HepG2 (cell line): ENCODE measurements around the gene CTNNBL1. TPM values are rescaled to one million over a fixed set of nuclear protein-coding genes. Genes with fewer than 3 reads are reported as not detected.

Experiments
- ATAC-seq: fragments of 200-7000 bp; cut with Tn5 transposase; 3 replicates; pipeline ENCODE4 v1.9.1; 2020; ENCODE audit warnings: mild to moderate bottlenecking, moderate library complexity
- BruUV-seq: library from RNA; stranded (reverse); fragments of 400-500 nt; replicated peaks from 2 replicates; lab custom pipeline; 2021; lab: Mats Ljungman, UMichigan
- CTCF ChIA-PET: fragments of 300-600 bp; formaldehyde crosslinking; extraction: SDS; loops from one replicate; lab custom pipeline; 2021; ENCODE audit warnings: low total read pairs, inconsistent platforms, low intra/inter-chr PET ratio; lab: Yijun Ruan, JAX
- POLR2A ChIA-PET: fragments of 350-600 bp; sonication (Branson Sonifier 250); formaldehyde crosslinking; loops from one replicate; lab custom pipeline; 2020; ENCODE audit warnings: antibody characterized with exemption, inconsistent platforms; lab: Yijun Ruan, JAX
- DNase-seq: peaks from one replicate; pipeline ENCODE4 v3.0.0-alpha.2; 2015; ENCODE audit warnings: low spot score
- FAIRE-seq: peaks from 3 replicates; lab custom pipeline; 2011; peaks lifted over from hg19 to GRCh38; lab: Jason Lieb, UNC
- H2AFZ ChIP-seq: one replicate; pipeline ENCODE4 v1.6.1; 2011; ENCODE audit warnings: low read length, inconsistent platforms
- H3K27ac ChIP-seq: fragments of 300-600 bp; 3 replicates; pipeline ENCODE4 v1.8.0; 2011; ENCODE audit warnings: mixed run types, mild to moderate bottlenecking, mixed read lengths, low read length, inconsistent platforms; ENCODE audit not compliant: insufficient read depth; ENCODE audit errors: extremely low read length
- H3K27me3 ChIP-seq, 2 experiments: fragments of 200-600 bp in 1 of 2; 2 replicates in 1 of 2; 3 replicates in 1 of 2; pipeline versions ENCODE4 v1.6.0 to v1.8.0; 2011; ENCODE audit warnings: low read length in 2 of 2, mild to moderate bottlenecking in 2 of 2, moderate library complexity in 2 of 2, inconsistent platforms in 1 of 2; ENCODE audit not compliant: insufficient read depth in 2 of 2, control insufficient read depth in 1 of 2
- H3K36me3 ChIP-seq, 2 experiments: fragments of 200-600 bp in 1 of 2; replicated peaks in 1 of 2; 2 replicates in 1 of 2; 3 replicates in 1 of 2; pipeline versions ENCODE4 v1.5.1 to v1.8.0; 2011; ENCODE audit warnings: low read length in 2 of 2, inconsistent platforms in 1 of 2; ENCODE audit not compliant: insufficient read depth in 2 of 2, control insufficient read depth in 1 of 2
- H3K4me1 ChIP-seq: 2 replicates; pipeline ENCODE4 v1.5.1; 2012; ENCODE audit warnings: low read length, inconsistent platforms; ENCODE audit not compliant: insufficient read depth
- H3K4me2 ChIP-seq: 2 replicates; pipeline ENCODE4 v1.6.0; 2011; ENCODE audit warnings: low read depth, low read length, inconsistent platforms
- H3K4me3 ChIP-seq, 3 experiments: fragments of 200-600 bp in 1 of 3; sonication (generic), shearing (Covaris generic) in 1 of 3; replicated peaks in 1 of 3; 2 replicates each; pipeline ENCODE4 v1.5.1; 2011 to 2016; ENCODE audit warnings: low read length in 3 of 3, inconsistent platforms in 2 of 3, low read depth in 2 of 3, mild to moderate bottlenecking in 2 of 3, control low read depth in 1 of 3, mixed read lengths in 1 of 3; ENCODE audit not compliant: insufficient read depth in 1 of 3
- H3K79me2 ChIP-seq: one replicate; pipeline ENCODE4 v1.6.1; 2011; ENCODE audit warnings: low read length, inconsistent platforms; ENCODE audit not compliant: insufficient read depth
- H3K9ac ChIP-seq: 2 replicates; pipeline ENCODE4 v1.6.0; 2011; ENCODE audit warnings: mild to moderate bottlenecking, low read depth, low read length, inconsistent platforms; ENCODE audit not compliant: insufficient read depth
- H3K9me3 ChIP-seq: 2 replicates; pipeline ENCODE4 v1.5.1; 2012; ENCODE audit warnings: mild to moderate bottlenecking, low read length
- H4K20me1 ChIP-seq: 2 replicates; pipeline ENCODE4 v1.6.0; 2011; ENCODE audit warnings: inconsistent platforms, mild to moderate bottlenecking, low read length, moderate library complexity; ENCODE audit not compliant: insufficient read depth
- ADNP ChIP-seq: sonication (generic); formaldehyde crosslinking; IDR thresholded peaks from 2 replicates; pipeline ENCODE4 v1.4.0; 2020; ENCODE audit warnings: missing genetic modification reagents
- HMGA1 ChIP-seq: sonication (generic); formaldehyde crosslinking; conservative IDR thresholded peaks from 2 replicates; pipeline ENCODE4 v1.4.0; 2020; ENCODE audit warnings: missing genetic modification reagents
- HOXA9 ChIP-seq: sonication (generic); formaldehyde crosslinking; IDR thresholded peaks from 2 replicates; pipeline ENCODE4 v1.8.1; 2022; ENCODE audit warnings: missing genetic modification reagents, mild to moderate bottlenecking, moderate library complexity, borderline replicate concordance
- IKZF1 ChIP-seq: fragments of 450-650 bp; IDR thresholded peaks from 2 replicates; pipeline ENCODE4 v1.7.1; 2016
- IKZF4 ChIP-seq: sonication (generic); formaldehyde crosslinking; IDR thresholded peaks from 2 replicates; pipeline ENCODE4 v1.5.1; 2020; ENCODE audit warnings: borderline replicate concordance, mild to moderate bottlenecking, low read depth, missing genetic modification reagents; ENCODE audit errors: not compliant biosample characterization
- IKZF5 ChIP-seq: IDR thresholded peaks from 2 replicates; pipeline ENCODE4 v1.6.1; 2018; ENCODE audit warnings: missing genetic modification reagents, mild to moderate bottlenecking, missing compliant biosample characterization
- KLF11 ChIP-seq: IDR thresholded peaks from 2 replicates; pipeline ENCODE4 v1.6.1; 2016; ENCODE audit warnings: missing compliant biosample characterization
- NFE2L2 ChIP-seq: fragments of 150-350 bp; IDR thresholded peaks from 2 replicates; pipeline ENCODE4 v1.6.1; 2014; ENCODE audit warnings: low read length
- SALL2 ChIP-seq: sonication (generic); formaldehyde crosslinking; IDR thresholded peaks from 2 replicates; pipeline ENCODE4 v1.8.1; 2023; ENCODE audit warnings: mild to moderate bottlenecking, missing genetic modification reagents, inconsistent platforms
- ZBTB7A ChIP-seq: sonication (generic); formaldehyde crosslinking; IDR thresholded peaks from 2 replicates; pipeline ENCODE4 v1.8.0; 2022; ENCODE audit warnings: mild to moderate bottlenecking, missing genetic modification reagents
- ZMYM3 ChIP-seq: sonication (generic); formaldehyde crosslinking; IDR thresholded peaks from 2 replicates; pipeline ENCODE4 v1.5.1; 2020; ENCODE audit warnings: mild to moderate bottlenecking, missing genetic modification reagents
- ZNF274 ChIP-seq: sonication (generic); formaldehyde crosslinking; IDR thresholded peaks from 2 replicates; pipeline ENCODE4 v1.5.1; 2020; ENCODE audit warnings: mild to moderate bottlenecking, missing genetic modification reagents
- ZNF430 ChIP-seq: sonication (generic); formaldehyde crosslinking; IDR thresholded peaks from 2 replicates; pipeline ENCODE4 v1.9.0; 2021; ENCODE audit warnings: mild to moderate bottlenecking, missing genetic modification reagents
- ZNF746 ChIP-seq: sonication (generic); formaldehyde crosslinking; IDR thresholded peaks from 2 replicates; pipeline ENCODE4 v1.8.0; 2022; ENCODE audit warnings: mild to moderate bottlenecking, missing genetic modification reagents
- ZNF768 ChIP-seq: sonication (generic); formaldehyde crosslinking; IDR thresholded peaks from 2 replicates; pipeline ENCODE4 v1.4.0; 2020; ENCODE audit warnings: missing genetic modification reagents
- ZNF776 ChIP-seq: sonication (generic); formaldehyde crosslinking; IDR thresholded peaks from 2 replicates; pipeline ENCODE4 v1.4.0; 2020; ENCODE audit warnings: mild to moderate bottlenecking, missing genetic modification reagents
- whole genome bisulfite sequencing: methylation state at CpG from one replicate; pipeline ENCODE4 v1.1.6; 2017; ENCODE audit warnings: low lambda C conversion rate; 5-methylcytosine and 5-hydroxymethylcytosine counted together
- in situ Hi-C: cut with HindIII; loops from 2 replicates; pipeline ENCODE4 v1.10.0; 2017; ENCODE audit warnings: low pct_unique_long_range_greater_than_20kb; ENCODE audit not compliant: extremely low pct_ligation_motif_present
- intact Hi-C: fragments of 100-400 bp; cut with micrococcal nuclease; formaldehyde crosslinking; loops from one replicate; pipeline ENCODE4 v1.10.0; 2022; ENCODE audit not compliant: unreplicated experiment
- polyA plus RNA-seq, 8 experiments: library from polyadenylated mRNA; depleted of rRNA in 3 of 8; stranded (reverse) in 7 of 8; unstranded in 1 of 8; fragments of >200 nt; fragmentation: Illumina TruSeq in 4 of 8; extraction: Trizol in 4 of 8; gene quantifications; 2 replicates each; pipeline versions ENCODE4 v1.2.1 to v1.2.3, GENCODE V29; 2011 to 2016; ENCODE audit warnings: low read depth in 4 of 8, missing spikeins in 1 of 8, mixed read lengths in 1 of 8; ENCODE audit not compliant: insufficient read depth in 1 of 8
- total RNA-seq, 5 experiments: library from RNA; depleted of rRNA; stranded (reverse); fragments of >200 nt; fragmentation: Illumina TruSeq; extraction: Trizol; gene quantifications; 2 replicates each; pipeline ENCODE4 v1.2.3, GENCODE V29; 2016; ENCODE audit warnings: low read depth in 1 of 5
- TF ChIP-seq, protein P1 (sequence below): sonication (generic); formaldehyde crosslinking; IDR thresholded peaks from 2 replicates; pipeline ENCODE4 v1.4.0; 2020; ENCODE audit warnings: missing genetic modification reagents, borderline replicate concordance
- TF ChIP-seq, protein P2 (sequence below): sonication (generic); formaldehyde crosslinking; IDR thresholded peaks from 2 replicates; pipeline ENCODE4 v1.9.0; 2021; ENCODE audit warnings: missing genetic modification reagents, mild to moderate bottlenecking, borderline replicate concordance
- TF ChIP-seq, protein P3 (sequence below): IDR thresholded peaks from 2 replicates; pipeline ENCODE4 v1.6.1; 2012; ENCODE audit warnings: low read depth, low read length, improper control_type of control experiment

Gene CTNNBL1
- total and polyA plus RNA-seq, 2 of the 13 experiments (the other 11 are each of a cell fraction or from before 2014, with no cell fraction given), result 49.3 to 94.6 TPM

DNA sequence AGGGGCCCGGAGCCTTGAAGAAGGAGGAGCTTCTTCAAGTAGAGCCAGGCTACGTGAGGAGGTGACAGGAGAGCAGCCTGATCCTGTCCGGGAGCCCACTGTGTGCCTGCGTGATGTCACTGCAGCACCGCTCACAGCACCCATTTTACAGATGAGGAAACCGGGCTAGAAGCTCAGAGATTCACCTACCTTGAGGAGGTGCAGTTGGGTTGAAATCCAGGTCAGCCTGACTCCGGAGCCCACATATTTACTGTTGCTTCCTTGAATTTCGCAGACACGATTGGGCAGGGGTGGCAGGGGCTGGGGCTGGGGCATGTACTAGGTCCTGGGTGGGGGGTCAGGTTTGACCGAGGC is 221.6 kb downstream of the CTNNBL1 start:
- FAIRE-seq (no peak), DNase-seq (no peak), ATAC-seq (peak; percentile 12)
- WGBS, result 26% methylated on average over 7 of the region's 10 CpGs
- Histone ChIP-seq H3K4me2 (peak overlapping the region; percentile 92), H3K79me2 (no peaks in the 10 kb centered on the region), H3K9me3 (no peaks in the 10 kb centered on the region), H2AFZ (no peak overlapping the region), H3K27ac (no peak overlapping the region), H3K27me3 (peaks cover 20 to 80% of the 10 kb centered on the region in 2 experiments), H3K9ac (peak overlapping the region; percentile 57), H3K36me3 (no peaks in the 10 kb centered on the region), H3K4me3 (peak overlapping the region; percentile 49 to 72 (median 64)), H4K20me1 (no peaks in the 10 kb centered on the region), H3K4me1 (peaks cover 30% of the 10 kb centered on the region)
- in situ Hi-C loops, result no loop called here
- ChIA-PET POLR2A (interaction anchor here (1.2 to 1.6 kb wide), 4 partner anchors 14 to 71 kb away, joined by 3 to 5 read pairs (median 4); no protein-coding TSS in a partner anchor), CTCF (no interaction called here)
- BruUV-seq, result no TSS peak
- intact Hi-C loops, result no loop called here
- peak; percentile 66 for TF ChIP-seq ZMYM3 (CRISPR knock-in tag)
- peak; percentile 67; the same call in 1 of the 2 replicates for TF ChIP-seq ADNP (CRISPR knock-in tag)
- 0 out of 2 replicates have a peak, but pooled peaks have one; percentile 26 for TF ChIP-seq SALL2
- no peak for TF ChIP-seq HOXA9 (CRISPR knock-in tag)
- 0 out of 2 replicates have a peak, but pooled peaks have one; percentile 18 for TF ChIP-seq ZNF274 (CRISPR knock-in tag)
- TF ChIP-seq, protein P1, sequence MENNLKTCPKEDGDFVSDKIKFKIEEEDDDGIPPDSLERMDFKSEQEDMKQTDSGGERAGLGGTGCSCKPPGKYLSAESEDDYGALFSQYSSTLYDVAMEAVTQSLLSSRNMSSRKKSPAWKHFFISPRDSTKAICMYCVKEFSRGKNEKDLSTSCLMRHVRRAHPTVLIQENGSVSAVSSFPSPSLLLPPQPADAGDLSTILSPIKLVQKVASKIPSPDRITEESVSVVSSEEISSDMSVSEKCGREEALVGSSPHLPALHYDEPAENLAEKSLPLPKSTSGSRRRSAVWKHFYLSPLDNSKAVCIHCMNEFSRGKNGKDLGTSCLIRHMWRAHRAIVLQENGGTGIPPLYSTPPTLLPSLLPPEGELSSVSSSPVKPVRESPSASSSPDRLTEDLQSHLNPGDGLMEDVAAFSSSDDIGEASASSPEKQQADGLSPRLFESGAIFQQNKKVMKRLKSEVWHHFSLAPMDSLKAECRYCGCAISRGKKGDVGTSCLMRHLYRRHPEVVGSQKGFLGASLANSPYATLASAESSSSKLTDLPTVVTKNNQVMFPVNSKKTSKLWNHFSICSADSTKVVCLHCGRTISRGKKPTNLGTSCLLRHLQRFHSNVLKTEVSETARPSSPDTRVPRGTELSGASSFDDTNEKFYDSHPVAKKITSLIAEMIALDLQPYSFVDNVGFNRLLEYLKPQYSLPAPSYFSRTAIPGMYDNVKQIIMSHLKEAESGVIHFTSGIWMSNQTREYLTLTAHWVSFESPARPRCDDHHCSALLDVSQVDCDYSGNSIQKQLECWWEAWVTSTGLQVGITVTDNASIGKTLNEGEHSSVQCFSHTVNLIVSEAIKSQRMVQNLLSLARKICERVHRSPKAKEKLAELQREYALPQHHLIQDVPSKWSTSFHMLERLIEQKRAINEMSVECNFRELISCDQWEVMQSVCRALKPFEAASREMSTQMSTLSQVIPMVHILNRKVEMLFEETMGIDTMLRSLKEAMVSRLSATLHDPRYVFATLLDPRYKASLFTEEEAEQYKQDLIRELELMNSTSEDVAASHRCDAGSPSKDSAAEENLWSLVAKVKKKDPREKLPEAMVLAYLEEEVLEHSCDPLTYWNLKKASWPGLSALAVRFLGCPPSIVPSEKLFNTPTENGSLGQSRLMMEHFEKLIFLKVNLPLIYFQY (CRISPR knock-in tag), result no peak
- TF ChIP-seq IKZF4, result no peak
- no peak for TF ChIP-seq HMGA1 (CRISPR knock-in tag)
- TF ChIP-seq, protein P2, sequence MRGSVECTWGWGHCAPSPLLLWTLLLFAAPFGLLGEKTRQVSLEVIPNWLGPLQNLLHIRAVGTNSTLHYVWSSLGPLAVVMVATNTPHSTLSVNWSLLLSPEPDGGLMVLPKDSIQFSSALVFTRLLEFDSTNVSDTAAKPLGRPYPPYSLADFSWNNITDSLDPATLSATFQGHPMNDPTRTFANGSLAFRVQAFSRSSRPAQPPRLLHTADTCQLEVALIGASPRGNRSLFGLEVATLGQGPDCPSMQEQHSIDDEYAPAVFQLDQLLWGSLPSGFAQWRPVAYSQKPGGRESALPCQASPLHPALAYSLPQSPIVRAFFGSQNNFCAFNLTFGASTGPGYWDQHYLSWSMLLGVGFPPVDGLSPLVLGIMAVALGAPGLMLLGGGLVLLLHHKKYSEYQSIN, result no peak
- TF ChIP-seq ZNF430 (CRISPR knock-in tag), result no peak
- peak; percentile 26; the same call in 1 of the 2 replicates for TF ChIP-seq ZNF776 (CRISPR knock-in tag)
- no peak for TF ChIP-seq IKZF1
- TF ChIP-seq, protein P3, sequence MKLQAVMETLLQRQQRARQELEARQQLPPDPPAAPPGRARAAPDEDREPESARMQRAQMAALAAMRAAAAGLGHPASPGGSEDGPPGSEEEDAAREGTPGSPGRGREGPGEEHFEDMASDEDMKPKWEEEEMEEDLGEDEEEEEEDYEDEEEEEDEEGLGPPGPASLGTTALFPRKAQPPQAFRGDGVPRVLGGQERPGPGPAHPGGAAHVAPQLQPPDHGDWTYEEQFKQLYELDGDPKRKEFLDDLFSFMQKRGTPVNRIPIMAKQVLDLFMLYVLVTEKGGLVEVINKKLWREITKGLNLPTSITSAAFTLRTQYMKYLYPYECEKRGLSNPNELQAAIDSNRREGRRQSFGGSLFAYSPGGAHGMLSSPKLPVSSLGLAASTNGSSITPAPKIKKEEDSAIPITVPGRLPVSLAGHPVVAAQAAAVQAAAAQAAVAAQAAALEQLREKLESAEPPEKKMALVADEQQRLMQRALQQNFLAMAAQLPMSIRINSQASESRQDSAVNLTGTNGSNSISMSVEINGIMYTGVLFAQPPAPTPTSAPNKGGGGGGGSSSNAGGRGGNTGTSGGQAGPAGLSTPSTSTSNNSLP, result no peak
- TF ChIP-seq NFE2L2, result no peak
- 0 out of 2 replicates have a peak, but pooled peaks have one; percentile 32 for TF ChIP-seq ZNF746 (CRISPR knock-in tag)
- TF ChIP-seq IKZF5, result no peak
- TF ChIP-seq ZNF768 (CRISPR knock-in tag), result peak; percentile 69; the same call in 1 of the 2 replicates
- TF ChIP-seq ZBTB7A (CRISPR knock-in tag), result 0 out of 2 replicates have a peak, but pooled peaks have one; percentile 47
- no peak for TF ChIP-seq KLF11 (CRISPR knock-in tag)
